Measurements from ENCODE around the gene TKTL1. TPM values are rescaled to one million over a fixed set of nuclear protein-coding genes. Genes with fewer than 3 reads are reported as not detected.

Gene TKTL1
- polyA plus RNA-seq, 1 donor from 2014 or later = 0.14 TPM

DNA sequence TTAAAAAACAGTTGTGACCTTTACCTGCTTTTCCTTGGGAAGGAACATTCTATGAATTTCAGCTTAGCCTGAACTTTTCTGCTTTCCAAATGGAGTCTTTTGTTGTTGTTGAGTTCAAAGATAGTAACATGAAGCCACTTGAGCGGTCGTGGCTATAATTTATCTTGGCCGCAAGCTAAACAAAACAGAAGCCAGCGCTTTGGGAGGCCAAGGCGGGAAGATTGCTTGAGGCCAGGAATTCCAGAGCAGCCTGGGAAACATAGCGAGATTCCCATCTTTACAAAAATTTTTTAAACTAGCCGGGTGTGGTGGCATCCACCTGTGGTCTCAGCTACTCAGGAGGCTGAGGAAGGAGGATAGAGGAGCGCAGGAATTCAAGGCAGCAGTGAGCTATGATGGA lies 29.9 kb downstream of the TKTL1 start:
- no peaks in the 10 kb centered on the region for H3K9me3 ChIP-seq (ENCODE audit: low read length)
- H3K36me3 ChIP-seq (ENCODE audit: insufficient read depth, low read length) = no peaks in the 10 kb centered on the region
- no peak overlapping the region for H3K27ac ChIP-seq (ENCODE audit: low read length)
- TF ChIP-seq, protein P1, sequence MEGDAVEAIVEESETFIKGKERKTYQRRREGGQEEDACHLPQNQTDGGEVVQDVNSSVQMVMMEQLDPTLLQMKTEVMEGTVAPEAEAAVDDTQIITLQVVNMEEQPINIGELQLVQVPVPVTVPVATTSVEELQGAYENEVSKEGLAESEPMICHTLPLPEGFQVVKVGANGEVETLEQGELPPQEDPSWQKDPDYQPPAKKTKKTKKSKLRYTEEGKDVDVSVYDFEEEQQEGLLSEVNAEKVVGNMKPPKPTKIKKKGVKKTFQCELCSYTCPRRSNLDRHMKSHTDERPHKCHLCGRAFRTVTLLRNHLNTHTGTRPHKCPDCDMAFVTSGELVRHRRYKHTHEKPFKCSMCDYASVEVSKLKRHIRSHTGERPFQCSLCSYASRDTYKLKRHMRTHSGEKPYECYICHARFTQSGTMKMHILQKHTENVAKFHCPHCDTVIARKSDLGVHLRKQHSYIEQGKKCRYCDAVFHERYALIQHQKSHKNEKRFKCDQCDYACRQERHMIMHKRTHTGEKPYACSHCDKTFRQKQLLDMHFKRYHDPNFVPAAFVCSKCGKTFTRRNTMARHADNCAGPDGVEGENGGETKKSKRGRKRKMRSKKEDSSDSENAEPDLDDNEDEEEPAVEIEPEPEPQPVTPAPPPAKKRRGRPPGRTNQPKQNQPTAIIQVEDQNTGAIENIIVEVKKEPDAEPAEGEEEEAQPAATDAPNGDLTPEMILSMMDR (IDR thresholded peaks at IDR 0.05; ENCODE audit: poor library complexity, severe bottlenecking) = no peak
- no peak for TF ChIP-seq TAF1 (IDR thresholded peaks at IDR 0.05; ENCODE audit: low read depth)
- TF ChIP-seq RAD21 (conservative IDR thresholded peaks at IDR 0.05) = no peak
- TF ChIP-seq, protein P2, sequence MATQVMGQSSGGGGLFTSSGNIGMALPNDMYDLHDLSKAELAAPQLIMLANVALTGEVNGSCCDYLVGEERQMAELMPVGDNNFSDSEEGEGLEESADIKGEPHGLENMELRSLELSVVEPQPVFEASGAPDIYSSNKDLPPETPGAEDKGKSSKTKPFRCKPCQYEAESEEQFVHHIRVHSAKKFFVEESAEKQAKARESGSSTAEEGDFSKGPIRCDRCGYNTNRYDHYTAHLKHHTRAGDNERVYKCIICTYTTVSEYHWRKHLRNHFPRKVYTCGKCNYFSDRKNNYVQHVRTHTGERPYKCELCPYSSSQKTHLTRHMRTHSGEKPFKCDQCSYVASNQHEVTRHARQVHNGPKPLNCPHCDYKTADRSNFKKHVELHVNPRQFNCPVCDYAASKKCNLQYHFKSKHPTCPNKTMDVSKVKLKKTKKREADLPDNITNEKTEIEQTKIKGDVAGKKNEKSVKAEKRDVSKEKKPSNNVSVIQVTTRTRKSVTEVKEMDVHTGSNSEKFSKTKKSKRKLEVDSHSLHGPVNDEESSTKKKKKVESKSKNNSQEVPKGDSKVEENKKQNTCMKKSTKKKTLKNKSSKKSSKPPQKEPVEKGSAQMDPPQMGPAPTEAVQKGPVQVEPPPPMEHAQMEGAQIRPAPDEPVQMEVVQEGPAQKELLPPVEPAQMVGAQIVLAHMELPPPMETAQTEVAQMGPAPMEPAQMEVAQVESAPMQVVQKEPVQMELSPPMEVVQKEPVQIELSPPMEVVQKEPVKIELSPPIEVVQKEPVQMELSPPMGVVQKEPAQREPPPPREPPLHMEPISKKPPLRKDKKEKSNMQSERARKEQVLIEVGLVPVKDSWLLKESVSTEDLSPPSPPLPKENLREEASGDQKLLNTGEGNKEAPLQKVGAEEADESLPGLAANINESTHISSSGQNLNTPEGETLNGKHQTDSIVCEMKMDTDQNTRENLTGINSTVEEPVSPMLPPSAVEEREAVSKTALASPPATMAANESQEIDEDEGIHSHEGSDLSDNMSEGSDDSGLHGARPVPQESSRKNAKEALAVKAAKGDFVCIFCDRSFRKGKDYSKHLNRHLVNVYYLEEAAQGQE (IDR thresholded peaks at IDR 0.05; ENCODE audit: borderline replicate concordance) = no peak
- no peak for TF ChIP-seq EP300 (conservative IDR thresholded peaks at IDR 0.05; ENCODE audit: poor library complexity, severe bottlenecking)
- TF ChIP-seq POLR2AphosphoS5 (IDR thresholded peaks at IDR 0.05) = no peak
- no peak for TF ChIP-seq MXI1 (conservative IDR thresholded peaks at IDR 0.05; ENCODE audit: poor library complexity, severe bottlenecking)
- no peak for TF ChIP-seq EZH2 (IDR thresholded peaks at IDR 0.05; ENCODE audit: borderline replicate concordance, insufficient read depth, low read length, poor library complexity, severe bottlenecking)
- TF ChIP-seq SMC3 (conservative IDR thresholded peaks at IDR 0.05; ENCODE audit: poor library complexity) = no peak
- no peak overlapping the region for H3K4me2 ChIP-seq (ENCODE audit: low read length)
- H3F3A ChIP-seq (ENCODE audit: insufficient read depth, low read length, poor library complexity, severe bottlenecking) = no peaks in the 10 kb centered on the region
- no peaks in the 10 kb centered on the region for H3K79me2 ChIP-seq (replicated peaks; ENCODE audit: insufficient read depth, low read length)
- no peaks in the 10 kb centered on the region for H4K20me1 ChIP-seq (ENCODE audit: insufficient read depth)
- no peaks in the 10 kb centered on the region for H3K27me3 ChIP-seq (ENCODE audit: insufficient read depth, low read depth, low read length)
- H2AFZ ChIP-seq (ENCODE audit: low read depth, low read length) = no peak overlapping the region
- no peak overlapping the region for H3K9ac ChIP-seq (ENCODE audit: low read length)
- no peaks in the 10 kb centered on the region for H3K9me2 ChIP-seq (ENCODE audit: insufficient read depth, low read length)
- no peak overlapping the region for H3K4me3 ChIP-seq (ENCODE audit: low read length)

DNA sequence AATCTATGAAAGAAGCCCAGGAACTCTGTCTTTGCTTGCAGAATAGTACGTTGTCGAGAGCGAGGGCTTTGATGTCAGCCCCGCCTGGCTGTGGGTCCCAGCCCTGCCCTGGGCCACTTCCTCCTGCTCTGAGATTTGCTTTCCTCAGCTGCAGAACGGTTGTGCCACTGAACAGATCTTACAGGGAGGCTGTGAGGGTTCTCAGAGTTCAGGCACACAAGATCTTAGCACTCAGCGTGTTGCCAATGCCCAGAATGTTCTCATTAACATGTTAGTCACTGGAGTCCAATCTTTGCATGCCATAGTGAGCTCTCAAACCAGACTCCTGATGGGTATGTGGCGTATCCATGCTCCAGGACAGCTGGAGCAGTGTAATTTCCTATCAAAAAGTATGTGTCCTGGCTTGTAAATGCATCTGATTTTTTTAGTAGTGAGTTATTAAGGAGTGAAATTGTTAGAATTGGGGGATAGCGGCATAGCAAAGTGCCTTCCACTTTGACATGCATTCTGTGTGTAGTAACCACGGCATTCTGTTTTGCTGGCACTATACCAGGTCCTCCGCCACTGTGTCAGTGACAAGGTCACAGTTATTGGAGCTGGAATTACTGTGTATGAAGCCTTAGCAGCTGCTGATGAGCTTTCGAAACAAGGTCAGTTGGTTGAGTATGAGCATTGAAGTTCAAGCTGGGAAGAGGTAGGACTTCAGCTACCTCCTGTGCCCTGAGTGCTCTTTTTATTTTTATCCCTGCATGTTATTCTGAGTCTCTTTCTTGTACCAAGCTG lies 31.6 kb downstream of the TKTL1 start:
- no peak for TF ChIP-seq POLR2AphosphoS5 (IDR thresholded peaks at IDR 0.05)
- TF ChIP-seq, protein P2 (IDR thresholded peaks at IDR 0.05; ENCODE audit: borderline replicate concordance) = no peak
- no peak for TF ChIP-seq TAF1 (IDR thresholded peaks at IDR 0.05; ENCODE audit: low read depth)
- no peak for TF ChIP-seq SMC3 (conservative IDR thresholded peaks at IDR 0.05; ENCODE audit: poor library complexity)
- no peak for TF ChIP-seq RAD21 (conservative IDR thresholded peaks at IDR 0.05)
- no peak for TF ChIP-seq EP300 (conservative IDR thresholded peaks at IDR 0.05; ENCODE audit: poor library complexity, severe bottlenecking)
- no peak for TF ChIP-seq EZH2 (IDR thresholded peaks at IDR 0.05; ENCODE audit: borderline replicate concordance, insufficient read depth, low read length, poor library complexity, severe bottlenecking)
- TF ChIP-seq MXI1 (conservative IDR thresholded peaks at IDR 0.05; ENCODE audit: poor library complexity, severe bottlenecking) = no peak
- TF ChIP-seq, protein P1 (IDR thresholded peaks at IDR 0.05; ENCODE audit: poor library complexity, severe bottlenecking) = no peak
- no peak overlapping the region for H3K4me3 ChIP-seq (ENCODE audit: low read length)
- no peak overlapping the region for H3K4me2 ChIP-seq (ENCODE audit: low read length)
- no peaks in the 10 kb centered on the region for H3K36me3 ChIP-seq (ENCODE audit: insufficient read depth, low read length)
- H3K9me2 ChIP-seq (ENCODE audit: insufficient read depth, low read length) = no peaks in the 10 kb centered on the region
- H2AFZ ChIP-seq (ENCODE audit: low read depth, low read length) = no peak overlapping the region
- no peak overlapping the region for H3K27ac ChIP-seq (ENCODE audit: low read length)
- H3K79me2 ChIP-seq (replicated peaks; ENCODE audit: insufficient read depth, low read length) = no peaks in the 10 kb centered on the region
- no peaks in the 10 kb centered on the region for H4K20me1 ChIP-seq (ENCODE audit: insufficient read depth)
- no peak overlapping the region for H3K9ac ChIP-seq (ENCODE audit: low read length)
- H3K9me3 ChIP-seq (ENCODE audit: low read length) = no peaks in the 10 kb centered on the region
- H3K27me3 ChIP-seq (ENCODE audit: insufficient read depth, low read depth, low read length) = no peaks in the 10 kb centered on the region
- H3F3A ChIP-seq (ENCODE audit: insufficient read depth, low read length, poor library complexity, severe bottlenecking) = no peaks in the 10 kb centered on the region

Data from neural cell (in vitro differentiated cells).